Umbilical cord (tissue), 2 donors: Measurements from ENCODE around the gene PLIN1. TPM values are rescaled to one million over a fixed set of nuclear protein-coding genes. Genes with fewer than 3 reads are reported as not detected.

ENCODE experiments used
- DNase-seq: peaks from one replicate; pipeline ENCODE4 v3.0.0-alpha.2; 2015; ENCODE audit warnings: low spot score
- total RNA-seq: library from RNA; depleted of rRNA; stranded (reverse); fragments of >200 nt; gene quantifications from one replicate; pipeline ENCODE4 v1.2.3, GENCODE V29; 2014; ENCODE audit warnings: low replicate concordance; ENCODE audit not compliant: insufficient read depth

PLIN1 gene
- total RNA-seq, 1 donor from 2014 or later, result 2.2 TPM

DNA sequence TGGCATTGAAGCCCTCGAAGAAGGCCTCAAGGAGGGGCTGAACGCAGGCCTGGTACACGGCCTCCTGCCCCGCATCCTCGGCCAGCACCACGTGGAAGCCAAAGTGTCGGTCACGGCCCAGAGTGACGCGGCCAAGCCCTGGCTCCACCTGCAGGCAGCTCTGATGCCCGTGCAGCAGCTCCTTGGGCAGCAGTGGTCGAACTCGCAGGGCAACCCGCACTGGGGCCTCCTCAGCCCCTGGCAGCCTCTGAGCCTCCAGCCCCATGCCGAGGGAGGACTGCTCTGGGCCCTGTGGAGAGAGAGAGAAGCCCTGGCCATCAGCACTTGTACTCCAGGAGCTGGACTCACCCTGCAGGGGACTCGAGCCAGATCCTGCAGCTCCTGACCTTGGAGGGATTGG, 26.5 kb downstream of the PLIN1 start:
- no peak for DNase-seq

DNA sequence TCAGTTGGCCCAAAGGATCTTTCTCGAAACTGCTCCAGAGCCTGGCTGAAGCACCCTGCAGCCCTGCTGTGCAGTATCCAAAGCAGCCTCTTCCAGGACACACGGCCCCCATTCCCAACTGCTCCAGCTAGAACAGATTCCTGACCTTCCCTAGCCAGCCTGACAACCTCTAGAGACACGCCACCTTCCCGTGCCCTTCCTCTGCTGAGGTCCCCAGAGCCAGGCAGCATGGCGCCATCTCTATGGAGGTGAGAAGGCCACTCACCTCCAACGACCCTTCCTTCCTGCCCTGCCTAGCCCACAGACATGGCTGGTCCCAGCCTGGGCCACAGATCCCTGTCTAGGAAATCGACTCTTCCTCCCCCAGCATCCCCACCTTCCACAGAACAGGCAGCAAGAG, 27.0 kb downstream of the PLIN1 start:
- DNase-seq, result no peak

GRCh38 chr15:89649716-89650115, 29.5 kb downstream of the PLIN1 start:
- no peak for DNase-seq

DNA sequence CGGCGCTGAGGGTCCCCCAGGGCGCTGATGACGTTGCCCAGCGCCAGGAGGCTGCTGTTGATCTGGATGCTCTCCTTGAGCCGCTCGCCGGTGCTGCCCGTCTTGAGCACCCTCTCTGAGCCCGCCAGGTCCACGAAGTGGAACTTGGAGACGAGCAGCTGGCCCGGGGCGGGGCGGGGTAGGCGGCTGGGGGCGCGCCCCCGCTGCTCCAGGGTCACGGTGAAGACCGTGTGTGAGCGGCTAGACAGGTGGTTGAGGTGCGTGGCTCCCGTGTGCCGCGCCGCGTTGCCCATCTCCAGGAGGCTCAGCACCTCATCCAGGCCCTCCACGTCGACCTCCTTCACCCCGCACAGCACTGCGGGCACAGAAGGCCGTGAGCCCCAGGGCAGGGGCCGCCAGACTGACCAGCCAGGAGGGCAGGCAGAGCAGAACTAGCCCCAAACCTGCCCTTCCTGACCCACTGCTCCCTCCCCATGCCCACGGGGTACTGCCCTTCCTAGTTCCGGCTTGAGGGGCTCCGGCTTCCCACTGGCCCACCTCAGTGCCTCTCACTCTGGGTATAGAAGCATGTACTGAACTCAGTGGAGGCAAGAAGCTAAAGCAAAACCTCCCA, 30.0 kb downstream of the PLIN1 start:
- DNase-seq, result no peak

GRCh38 chr15:89648106-89649012, 30.8 kb downstream of the PLIN1 start:
- no peak for DNase-seq

- peak; percentile 45 for DNase-seq
These were observed 31.8 kb downstream of the PLIN1 start for GRCh38 chr15:89647191-89647851.

GRCh38 chr15:89646416-89647141, 32.6 kb downstream of the PLIN1 start:
- DNase-seq, result no peak

- DNase-seq, result no peak
These were observed 33.5 kb downstream of the PLIN1 start for GRCh38 chr15:89645680-89646079.

DNA sequence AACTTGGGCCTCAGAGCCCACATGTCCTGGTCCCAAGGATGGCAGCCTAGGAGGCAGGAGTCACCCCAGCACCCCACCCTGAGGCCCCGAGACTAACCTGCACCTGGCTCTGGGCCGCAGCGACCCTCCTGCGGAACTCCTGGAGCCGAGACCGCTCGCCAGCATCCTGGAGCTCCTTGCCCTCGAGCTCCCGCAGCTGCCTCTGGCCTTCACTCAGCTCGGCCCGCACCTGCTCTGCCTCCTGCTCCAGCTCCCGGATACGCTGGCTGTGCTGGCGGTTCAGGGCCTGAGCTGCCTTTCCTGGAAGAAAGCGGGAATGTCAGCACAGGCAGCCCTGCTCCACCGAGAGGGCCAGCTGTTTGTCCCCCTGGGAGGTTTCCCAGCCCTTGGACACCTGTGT, 37.1 kb downstream of the PLIN1 start:
- DNase-seq, result no peak

- no peak for DNase-seq
These were observed 38.1 kb downstream of the PLIN1 start for GRCh38 chr15:89641053-89641452.

GRCh38 chr15:89640245-89640644, 38.9 kb downstream of the PLIN1 start:
- no peak for DNase-seq

DNA sequence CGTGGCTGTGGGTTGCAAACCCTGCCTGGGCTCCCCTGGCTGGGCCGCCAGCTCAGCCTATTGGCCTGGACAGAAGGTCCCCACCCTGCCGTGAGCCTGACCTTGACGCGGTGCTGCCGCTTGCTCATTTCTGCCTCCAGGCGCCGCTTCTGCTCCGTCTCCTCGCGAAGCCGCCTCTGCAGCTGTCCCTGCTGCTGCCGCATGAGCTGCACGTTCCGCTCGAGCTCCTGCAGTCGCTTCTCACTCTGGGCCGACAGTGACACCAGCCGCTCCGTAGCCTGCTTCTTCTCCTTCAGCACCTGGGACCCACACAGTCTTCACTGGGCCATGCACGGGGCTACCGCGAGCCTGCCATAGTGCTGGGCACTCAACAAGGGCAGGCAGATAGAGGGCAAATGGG, 45.6 kb downstream of the PLIN1 start:
- DNase-seq, result no peak

- DNase-seq, result no peak
These were observed 46.4 kb downstream of the PLIN1 start for GRCh38 chr15:89632563-89633430.

GRCh38 chr15:89631902-89632264, 47.3 kb downstream of the PLIN1 start:
- DNase-seq, result no peak

DNA sequence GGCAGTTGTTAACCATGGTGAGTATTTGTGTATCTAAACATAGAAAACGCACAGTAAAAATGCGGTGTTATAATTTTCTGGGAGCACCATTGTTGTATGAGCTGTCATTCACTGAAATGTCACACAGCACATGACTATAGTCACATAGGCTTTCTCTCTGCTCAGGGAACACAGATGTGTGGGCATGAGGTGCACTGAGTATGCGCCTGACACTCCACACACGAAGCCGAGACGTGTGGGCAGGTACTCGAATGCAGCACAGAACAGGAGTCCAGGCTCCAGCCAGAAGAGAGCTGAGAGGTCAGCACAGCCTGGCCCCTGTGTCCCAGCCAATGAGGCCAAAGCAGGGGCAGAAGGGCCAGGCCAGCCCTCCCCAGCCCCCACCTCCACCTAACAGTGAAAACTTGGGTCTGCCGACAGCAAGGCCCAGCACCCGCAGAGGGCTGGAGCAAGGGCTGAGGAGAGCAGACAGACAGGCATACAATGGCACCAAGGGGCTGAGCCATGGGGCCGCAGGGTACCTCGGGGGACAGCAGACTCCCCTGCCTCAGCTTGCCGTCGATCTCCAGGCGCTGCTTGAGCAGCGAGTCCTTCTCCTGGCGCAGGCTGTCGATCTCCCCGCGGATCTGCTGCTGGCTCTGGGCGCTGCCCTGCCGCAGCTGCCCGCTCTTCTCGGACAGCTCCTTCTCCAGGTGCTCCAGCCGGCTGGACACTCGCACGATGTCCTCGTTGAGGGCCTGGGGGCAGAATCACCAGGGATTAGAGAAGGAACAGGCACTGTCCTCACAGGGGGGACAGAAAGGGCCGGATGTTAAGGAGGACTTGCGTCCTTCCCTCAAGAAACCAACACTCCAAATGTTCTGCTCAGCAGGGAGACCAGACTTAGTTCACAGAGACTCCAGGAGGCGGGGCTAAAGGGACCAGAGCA, 47.9 kb downstream of the PLIN1 start:
- no peak for DNase-seq

- no peak for DNase-seq
These were observed 48.9 kb downstream of the PLIN1 start for GRCh38 chr15:89630260-89630659.

GRCh38 chr15:89629829-89630228, 49.3 kb downstream of the PLIN1 start:
- no peak for DNase-seq

- DNase-seq, result no peak
These were observed 50.1 kb downstream of the PLIN1 start for GRCh38 chr15:89628806-89629715.

- DNase-seq, result no peak
These were observed 50.9 kb downstream of the PLIN1 start for GRCh38 chr15:89628301-89628700.
